K562 (cell line): ENCODE measurements around the gene USP37. TPM values are rescaled to one million over a fixed set of nuclear protein-coding genes. Genes with fewer than 3 reads are reported as not detected.

ENCODE experiments used
- ATAC-seq: fragments of 200-7000 bp; cut with Tn5 transposase; 3 replicates; pipeline ENCODE4 v1.9.1; 2020; ENCODE audit warnings: moderate library complexity
- BruUV-seq: library from RNA; stranded (reverse); fragments of 400-500 nt; replicated peaks from 2 replicates; lab custom pipeline; 2021; lab: Mats Ljungman, UMichigan
- CTCF ChIA-PET: fragments of 300-600 bp; formaldehyde crosslinking; extraction: SDS; loops from one replicate; lab custom pipeline; 2021; ENCODE audit warnings: low intra/inter-chr PET ratio; lab: Yijun Ruan, JAX
- POLR2A ChIA-PET: fragments of 300-600, 350-650 bp; sonication (Branson Sonifier 250); formaldehyde crosslinking; extraction: SDS; loops from one replicate; lab custom pipeline; 2021; ENCODE audit warnings: antibody characterized with exemption, inconsistent platforms; lab: Yijun Ruan, JAX
- DNase-seq, 4 experiments: peaks; one replicate each; pipeline versions ENCODE4 v3.0.0 to v3.0.0-alpha.2; 2011 to 2018; ENCODE audit warnings: low spot score in 3 of 4, mixed read lengths in 3 of 4; ENCODE audit errors: extremely low read depth in 1 of 4
- FAIRE-seq: peaks from 2 replicates; lab custom pipeline; 2011; peaks lifted over from hg19 to GRCh38; lab: Jason Lieb, UNC
- H2AFZ ChIP-seq: 2 replicates; pipeline ENCODE4 v1.6.0; 2011; ENCODE audit warnings: low read depth, low read length, control low read depth, inconsistent platforms
- H3K27ac ChIP-seq: fragments of 200-600 bp; 3 replicates; pipeline ENCODE4 v1.8.0; 2011; ENCODE audit warnings: low read depth, mild to moderate bottlenecking, control low read depth, inconsistent platforms, low read length, moderate library complexity, mixed read lengths; ENCODE audit errors: extremely low read depth
- H3K27me3 ChIP-seq, 2 experiments: fragments of 300-600 bp in 1 of 2; 2 replicates in 1 of 2; 3 replicates in 1 of 2; pipeline versions ENCODE4 v1.6.0 to v1.8.0; 2011; ENCODE audit warnings: inconsistent platforms in 2 of 2, low read length in 2 of 2, mild to moderate bottlenecking in 1 of 2, mixed read lengths in 1 of 2, moderate library complexity in 1 of 2; ENCODE audit not compliant: control insufficient read depth in 2 of 2, insufficient read depth in 2 of 2
- H3K36me3 ChIP-seq: fragments of 300-600 bp; 3 replicates; pipeline ENCODE4 v1.8.0; 2011; ENCODE audit warnings: mild to moderate bottlenecking, low read length, inconsistent platforms; ENCODE audit not compliant: control insufficient read depth, insufficient read depth
- H3K4me1 ChIP-seq, 2 experiments: fragments of 200-600 bp in 1 of 2; replicated peaks in 1 of 2; 2 replicates in 1 of 2; 3 replicates in 1 of 2; pipeline versions ENCODE4 v1.5.1 to v1.8.0; 2011; ENCODE audit warnings: inconsistent platforms in 2 of 2, low read length in 2 of 2, mild to moderate bottlenecking in 1 of 2, mixed read lengths in 1 of 2, moderate library complexity in 1 of 2; ENCODE audit not compliant: control insufficient read depth in 2 of 2, insufficient read depth in 2 of 2
- H3K4me2 ChIP-seq: 2 replicates; pipeline ENCODE4 v1.6.1; 2011; ENCODE audit warnings: low read length, control low read depth, inconsistent platforms, mixed read lengths; ENCODE audit not compliant: insufficient read depth
- H3K4me3 ChIP-seq: fragments of 200-600 bp; sonication (generic), shearing (Covaris generic); 2 replicates; pipeline ENCODE4 v1.5.1; 2016; ENCODE audit warnings: control low read depth, inconsistent platforms
- H3K79me2 ChIP-seq: fragments of 200-600 bp; 3 replicates; pipeline ENCODE4 v1.8.0; 2011; ENCODE audit warnings: low read length, inconsistent platforms; ENCODE audit not compliant: control insufficient read depth, insufficient read depth
- H3K9ac ChIP-seq, 2 experiments: 2 replicates each; pipeline versions ENCODE4 v1.6.0 to v1.6.1; 2011; ENCODE audit warnings: low read depth in 2 of 2, low read length in 2 of 2, control low read depth in 1 of 2, inconsistent platforms in 1 of 2, mild to moderate bottlenecking in 1 of 2, mixed read lengths in 1 of 2; ENCODE audit not compliant: insufficient read depth in 1 of 2
- H3K9me1 ChIP-seq: one replicate; pipeline ENCODE4 v1.6.0; 2011; ENCODE audit warnings: inconsistent platforms, mild to moderate bottlenecking, low read length, moderate library complexity; ENCODE audit not compliant: control insufficient read depth, insufficient read depth
- H3K9me3 ChIP-seq: replicated peaks from 2 replicates; pipeline ENCODE4 v1.5.1; 2011; ENCODE audit warnings: low read depth, low read length, inconsistent platforms; ENCODE audit not compliant: control insufficient read depth, insufficient read depth
- H4K20me1 ChIP-seq: replicated peaks from 2 replicates; pipeline ENCODE4 v1.6.1; 2011; ENCODE audit warnings: low read length, inconsistent platforms, mixed read lengths; ENCODE audit not compliant: control insufficient read depth, insufficient read depth
- CREB3 ChIP-seq: fragments of 450-650 bp; conservative IDR thresholded peaks from 2 replicates; pipeline ENCODE4 v1.6.1; 2016; ENCODE audit warnings: missing genetic modification characterization, low read depth, mild to moderate bottlenecking, missing compliant biosample characterization, moderate library complexity
- E2F8 ChIP-seq: fragments of 450-650 bp; IDR thresholded peaks from 2 replicates; pipeline ENCODE4 v1.7.1; 2018; ENCODE audit warnings: mild to moderate bottlenecking, low read depth; ENCODE audit not compliant: partially characterized antibody
- HMG20B ChIP-seq: fragments of 250-450 bp; sonication (Bioruptor Pico); IDR thresholded peaks from 2 replicates; pipeline ENCODE4 v1.5.0; 2021; ENCODE audit warnings: mild to moderate bottlenecking
- KLF1 ChIP-seq: fragments of 450-650 bp; IDR thresholded peaks from 2 replicates; pipeline ENCODE4 v1.6.1; 2016; ENCODE audit warnings: missing genetic modification characterization, missing compliant biosample characterization
- TAL1 ChIP-seq: fragments of 450-650 bp; IDR thresholded peaks from 2 replicates; pipeline ENCODE4 v1.6.1; 2016; ENCODE audit warnings: mild to moderate bottlenecking
- ZNF140 ChIP-seq: fragments of 250-450 bp; sonication (Bioruptor Pico); IDR thresholded peaks from 2 replicates; pipeline ENCODE4 v1.8.0; 2021; ENCODE audit warnings: moderate library complexity, mild to moderate bottlenecking, inconsistent platforms
- ZNF436 ChIP-seq: fragments of 250-450, 450-650 bp; sonication (Bioruptor Pico); formaldehyde crosslinking; IDR thresholded peaks from 2 replicates; pipeline ENCODE4 v1.7.0; 2020; ENCODE audit warnings: mild to moderate bottlenecking
- ZNF445 ChIP-seq: fragments of 250-450 bp; sonication (Bioruptor Pico); IDR thresholded peaks from 2 replicates; pipeline ENCODE4 v1.4.0; 2020; ENCODE audit warnings: low read depth, mild to moderate bottlenecking, moderate library complexity
- WGBS: fragments of 100-300 bp; shearing (Covaris generic); methylation state at CpG from one replicate; pipeline ENCODE4 v1.1.6; 2016; ENCODE audit warnings: low coverage, mixed read lengths; ENCODE audit not compliant: insufficient coverage; ENCODE audit errors: missing lambda C conversion rate; 5-methylcytosine and 5-hydroxymethylcytosine counted together
- in situ Hi-C: fragments of 300-500 bp; cut with MboI; formaldehyde crosslinking; loops from 4 replicates; pipeline ENCODE4 v1.15.0; 2018; ENCODE audit warnings: inconsistent platforms, mixed read lengths
- intact Hi-C: fragments of 100-400 bp; cut with micrococcal nuclease; formaldehyde crosslinking; loops from 2 replicates; pipeline ENCODE4 v1.14.2; 2022
- polyA plus RNA-seq, 8 experiments: library from polyadenylated mRNA; depleted of rRNA in 4 of 8; stranded (reverse) in 5 of 8; unstranded in 3 of 8; fragments of >200 nt; fragmentation: Nextera tagmentation in 2 of 8; fragmentation: Illumina TruSeq in 1 of 8; extraction: Ambion mirVana in 2 of 8; extraction: Trizol in 1 of 8; gene quantifications; 2 replicates each; pipeline versions ENCODE4 v1.2.1 to v1.2.3, GENCODE V29; 2011 to 2014; ENCODE audit warnings: inconsistent platforms in 1 of 8, missing spikeins in 1 of 8
- total RNA-seq, 7 experiments: library from RNA; depleted of rRNA in 6 of 7; stranded (reverse); fragments of >200 nt in 6 of 7; fragmentation: Illumina TruSeq in 2 of 7; extraction: Trizol in 2 of 7; gene quantifications; 2 replicates each; pipeline versions ENCODE4 v1.2.1 to v1.2.3, GENCODE V29; 2011 to 2021; ENCODE audit warnings: low replicate concordance in 1 of 7

Gene USP37
- total and polyA plus RNA-seq, 9 of the 15 experiments (the other 6 are each of a cell fraction or from before 2014, with no cell fraction given): 2.0 to 14.2 (median 8.5) TPM

GRCh38 chr2:218577482-218578220, 9.5 kb upstream of the USP37 start:
- peaks cover 55% of the 10 kb centered on the region for H3K36me3 ChIP-seq
- intact Hi-C loops (no loop called here), in situ Hi-C loops (no loop called here)
- H3K27ac ChIP-seq: no peak overlapping the region
- TF ChIP-seq TAL1: no peak
- TF ChIP-seq CREB3: no peak
- H3K4me3 ChIP-seq: no peak overlapping the region
- ChIA-PET POLR2A (interaction anchor here (0.9 kb wide), 1 partner anchor 10 kb away, joined by 3 read pairs; no protein-coding TSS in a partner anchor), CTCF (no interaction called here)
- H3K27me3 ChIP-seq: no peaks in the 10 kb centered on the region
- no peak for FAIRE-seq
- no peaks in the 10 kb centered on the region; a peak in 1 of 5 replicates for H3K4me1 ChIP-seq
- no peak overlapping the region for H3K4me2 ChIP-seq
- 86% methylated on average over 2 of the region's 3 CpGs for WGBS
- H2AFZ ChIP-seq: no peak overlapping the region
- no peaks in the 10 kb centered on the region for H4K20me1 ChIP-seq
- peaks cover 3% of the 10 kb centered on the region for H3K9me1 ChIP-seq
- no peak overlapping the region; a peak in 1 of 4 replicates for H3K9ac ChIP-seq
- H3K79me2 ChIP-seq: peaks cover 75% of the 10 kb centered on the region
- ATAC-seq: no peak
- BruUV-seq: no TSS peak
- no peak for DNase-seq
- H3K9me3 ChIP-seq: no peaks in the 10 kb centered on the region

- DNase-seq: no peak
- no peaks in the 10 kb centered on the region for H4K20me1 ChIP-seq
Observed at GRCh38 chr2:218576854-218577253, 8.7 kb upstream of the USP37 start.

More at GRCh38 chr2:218576854-218577253, 8.7 kb upstream of the USP37 start:
- intact Hi-C loops (no loop called here), in situ Hi-C loops (no loop called here)
- no peaks in the 10 kb centered on the region for H3K9me3 ChIP-seq
- no TSS peak for BruUV-seq
- peaks cover 82% of the 10 kb centered on the region for H3K79me2 ChIP-seq
- H3K9ac ChIP-seq: no peak overlapping the region
- POLR2A ChIA-PET: interaction anchor here (0.6 kb wide), 1 partner anchor 10 kb away, joined by 3 read pairs; no protein-coding TSS in a partner anchor
- no peak overlapping the region for H3K27ac ChIP-seq
- H3K4me2 ChIP-seq: no peak overlapping the region
- H3K36me3 ChIP-seq: peaks cover 56% of the 10 kb centered on the region
- FAIRE-seq (no peak), ATAC-seq (no peak)
- CTCF ChIA-PET: no interaction called here
- H3K27me3 ChIP-seq: no peaks in the 10 kb centered on the region
- no peak overlapping the region for H2AFZ ChIP-seq
- H3K9me1 ChIP-seq: peaks cover 3% of the 10 kb centered on the region
- 92% methylated on average over 3 of the region's 4 CpGs for WGBS
- H3K4me1 ChIP-seq: no peaks in the 10 kb centered on the region; a peak in 1 of 5 replicates
- no peak for TF ChIP-seq ZNF445
- TF ChIP-seq HMG20B (CRISPR knock-in tag): no peak
- no peak for TF ChIP-seq KLF1
- TF ChIP-seq ZNF436 (CRISPR knock-in tag): no peak
- TF ChIP-seq ZNF140 (CRISPR knock-in tag): no peak
- TF ChIP-seq E2F8: no peak
- no peak overlapping the region for H3K4me3 ChIP-seq
